ENCODE results near the gene BCL7A. TPM values are rescaled to one million over a fixed set of nuclear protein-coding genes. Genes with fewer than 3 reads are reported as not detected.

BCL7A gene
- total and polyA plus RNA-seq, 2 experiments from 2014 or later = 12.7 to 14.9 TPM

DNA sequence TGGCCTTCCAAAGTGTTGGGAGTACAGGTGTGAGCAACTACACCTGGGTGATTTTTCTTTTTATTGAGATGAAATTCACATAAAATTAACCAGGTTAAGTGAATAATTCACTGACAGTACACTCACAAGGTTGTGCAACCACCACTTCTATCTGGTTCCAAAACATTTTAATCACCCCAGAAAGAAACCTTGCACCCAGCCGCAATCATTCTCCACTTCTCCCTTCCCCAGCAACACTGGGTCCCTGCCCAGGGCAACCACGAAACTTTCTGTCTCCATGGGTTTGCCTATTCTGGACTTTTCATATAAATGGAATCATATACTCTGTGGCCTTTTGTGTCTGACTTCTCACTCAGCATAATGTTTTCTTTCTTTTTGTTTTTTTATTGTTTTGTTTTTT lies 30.6 kb downstream of the BCL7A start (continued):
- TF ChIP-seq ZNF114 (CRISPR knock-in tag; IDR thresholded peaks at IDR 0.05) = no peak
- no peak for TF ChIP-seq ZNF331 (CRISPR knock-in tag; IDR thresholded peaks at IDR 0.05; ENCODE audit: low read depth)
- TF ChIP-seq NANOG (IDR thresholded peaks at IDR 0.05; ENCODE audit: borderline replicate concordance) = no peak
- TF ChIP-seq CREB1 (CRISPR knock-in tag; IDR thresholded peaks at IDR 0.05; ENCODE audit: low read depth) = no peak
- TF ChIP-seq EZH2phosphoT487 (IDR thresholded peaks at IDR 0.05; ENCODE audit: unreplicated experiment) = no peak
- no peak for TF ChIP-seq ZNF462 (CRISPR knock-in tag; IDR thresholded peaks at IDR 0.05)
- no peak for TF ChIP-seq EZH2 (IDR thresholded peaks at IDR 0.05; ENCODE audit: low read depth, unreplicated experiment)

DNA sequence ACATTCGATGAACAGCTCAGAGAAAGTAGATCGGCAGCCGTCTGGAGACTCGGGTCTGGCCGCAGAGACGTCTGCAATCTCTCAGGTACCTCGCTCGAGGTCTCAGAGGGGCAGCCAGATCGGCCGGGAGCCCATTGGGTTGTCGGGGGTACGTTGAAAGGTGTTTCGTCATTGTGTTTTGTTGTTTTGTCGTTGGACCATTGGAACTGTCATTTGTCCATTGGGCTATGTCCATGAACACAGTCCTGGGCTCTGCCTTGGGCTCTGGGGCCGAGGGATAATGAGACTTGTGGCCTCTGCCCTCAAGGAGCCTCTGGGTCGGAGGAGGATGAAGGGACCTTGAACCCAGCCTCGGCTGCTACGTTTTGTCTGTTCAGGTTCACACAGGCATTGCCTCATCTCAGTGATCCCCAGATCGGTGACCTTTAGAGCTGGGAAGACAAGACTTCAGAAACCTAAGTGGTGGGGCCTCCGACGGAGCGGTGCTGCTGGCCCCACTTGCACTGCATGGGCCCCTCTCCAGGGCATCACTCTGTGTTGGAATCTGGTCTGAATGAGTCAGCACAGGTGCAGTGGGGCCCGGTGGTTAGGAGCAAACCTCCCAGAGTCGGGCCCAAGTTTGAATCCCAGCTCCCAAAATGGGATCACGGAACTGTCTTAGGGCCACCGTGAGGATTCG lies 33.3 kb downstream of the BCL7A start:
- no peaks in the 10 kb centered on the region for H3K9me2 ChIP-seq (ENCODE audit: insufficient read depth)
- no peak overlapping the region for H3K27ac ChIP-seq (ENCODE audit: low read depth)
- no peaks in the 10 kb centered on the region for H4K20me1 ChIP-seq (replicated peaks; ENCODE audit: insufficient read depth)
- Mint-ChIP-seq H3K27ac (no peak overlapping the region), H3K4me1 (peaks cover 2% of the 10 kb centered on the region; the same call in 2 of the 3 replicates), H3K36me3 (ENCODE audit: low read depth) (peaks cover 44% of the 10 kb centered on the region), H3K27me3 (ENCODE audit: insufficient read depth, low read depth, poor library complexity) (peaks cover 13% of the 10 kb centered on the region), H3K9me3 (no peaks in the 10 kb centered on the region), H3K4me3 (no peak overlapping the region)
- H3K4me1 ChIP-seq (ENCODE audit: insufficient read depth) = no peaks in the 10 kb centered on the region
- H3K79me2 ChIP-seq (replicated peaks; ENCODE audit: insufficient read depth) = no peaks in the 10 kb centered on the region
- H3K36me3 ChIP-seq (ENCODE audit: insufficient read depth) = no peaks in the 10 kb centered on the region; the same call in 1 of the 2 replicates
- ATAC-seq = no peak
- H3F3A ChIP-seq (replicated peaks; ENCODE audit: low read depth) = no peaks in the 10 kb centered on the region
- H3K4me2 ChIP-seq = no peak overlapping the region
- H3K4me3 ChIP-seq = no peak overlapping the region
- no peaks in the 10 kb centered on the region for H3K27me3 ChIP-seq (ENCODE audit: insufficient read depth)
- DNase-seq (ENCODE audit: low spot score) = no peak
- no peak overlapping the region for H2AFZ ChIP-seq
- TF ChIP-seq NANOG (IDR thresholded peaks at IDR 0.05; ENCODE audit: borderline replicate concordance) (no peak), ZNF462 (CRISPR knock-in tag; IDR thresholded peaks at IDR 0.05) (no peak), JUNB (IDR thresholded peaks at IDR 0.05; ENCODE audit: unreplicated experiment) (no peak), EZH2phosphoT487 (IDR thresholded peaks at IDR 0.05; ENCODE audit: unreplicated experiment) (no peak), POLR2AphosphoS5 (IDR thresholded peaks at IDR 0.05; ENCODE audit: low read depth) (no peak)
